ENCODE results near the gene SFTA2. TPM values are rescaled to one million over a fixed set of nuclear protein-coding genes. Genes with fewer than 3 reads are reported as not detected.

SFTA2 gene
- total RNA-seq, 1 experiment from 2014 or later, result not detected

DNA sequence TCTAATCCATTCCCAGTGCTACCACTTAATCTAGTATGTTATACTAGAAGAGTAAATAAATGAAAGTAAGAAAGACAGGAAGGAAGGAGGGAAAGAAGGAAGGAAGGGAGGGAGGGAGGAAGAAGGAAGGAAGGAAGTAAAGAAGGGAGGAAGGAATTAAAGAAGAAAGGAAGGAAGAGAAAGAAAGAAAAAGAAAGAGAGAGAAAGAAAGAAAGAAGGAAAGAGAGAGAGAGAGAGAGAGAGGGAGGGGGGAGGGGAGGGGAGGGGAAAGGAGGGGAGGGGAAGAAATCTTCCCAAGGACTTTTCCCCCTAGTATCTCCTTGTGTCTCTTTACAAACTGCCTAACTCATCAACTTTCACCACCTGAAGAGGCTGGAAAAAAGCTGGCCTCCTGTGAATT is 30.7 kb upstream of the SFTA2 start:
- Mint-ChIP-seq H3K27me3 (ENCODE audit: low read depth) (peaks cover 26% of the 10 kb centered on the region), H3K9me3 (peaks cover 0 to 3% of the 10 kb centered on the region in 2 experiments; a peak in 2 of 5 replicates), H3K4me3 (no peak overlapping the region), H3K4me1 (peaks cover 10 to 14% of the 10 kb centered on the region in 2 experiments; a peak in 3 of 4 replicates), H3K27ac (no peak overlapping the region), H3K36me3 (ENCODE audit: insufficient read depth in 1 of 3, low read depth in 3 of 3) (peaks cover 0 to 1% (median 0%) of the 10 kb centered on the region in 3 experiments; a peak in 1 of 7 replicates)
- Histone ChIP-seq H3T11ph (ENCODE audit: low read length) (no peak overlapping the region), H3K79me2 (ENCODE audit: insufficient read depth, low read length) (no peaks in the 10 kb centered on the region), H4K8ac (replicated peaks; ENCODE audit: insufficient read length, low read depth, low read length) (no peak overlapping the region), H4K20me1 (ENCODE audit: control insufficient read depth, insufficient read depth, insufficient read length) (no peaks in the 10 kb centered on the region), H3K14ac (ENCODE audit: insufficient read depth, low read length) (no peak overlapping the region), H3K4me2 (ENCODE audit: insufficient read depth, insufficient read length, low read length) (no peak overlapping the region), H4K91ac (ENCODE audit: insufficient read length, low read depth, low read length) (no peak overlapping the region), H3K79me1 (ENCODE audit: insufficient read depth, low read depth, low read length, poor library complexity, severe bottlenecking) (no peaks in the 10 kb centered on the region), H2BK5ac (ENCODE audit: insufficient read length, low read length) (no peak overlapping the region), H3K23ac (ENCODE audit: insufficient read length, low read depth, low read length) (no peak overlapping the region), H2BK15ac (ENCODE audit: low read depth, low read length) (no peak overlapping the region), H3K27me3 (ENCODE audit: insufficient read depth, low read length) (no peaks in the 10 kb centered on the region), H3K9ac (ENCODE audit: extremely low read depth, insufficient read length, low read length) (no peak overlapping the region), H3K9me3 (ENCODE audit: control insufficient read depth, low read depth, low read length) (no peaks in the 10 kb centered on the region), H3K56ac (ENCODE audit: insufficient read length, low read depth, low read length) (no peak overlapping the region), H2AFZ (ENCODE audit: low read length) (no peak overlapping the region), H2AK5ac (ENCODE audit: insufficient read length, low read length) (no peak overlapping the region), H3K18ac (ENCODE audit: insufficient read length, low read depth, low read length) (no peak overlapping the region), H2BK20ac (ENCODE audit: low read depth, low read length, poor library complexity, severe bottlenecking) (no peak overlapping the region), H3K4ac (ENCODE audit: low read depth, low read length) (no peak overlapping the region), H3K4me1 (ENCODE audit: insufficient read depth, low read length) (no peaks in the 10 kb centered on the region), H3K23me2 (ENCODE audit: insufficient read length, low read depth, low read length, poor library complexity, severe bottlenecking) (no peaks in the 10 kb centered on the region), H2BK12ac (ENCODE audit: insufficient read length, low read depth, low read length) (no peak overlapping the region), H3K27ac (ENCODE audit: insufficient read length, low read depth, low read length) (no peak overlapping the region), H4K5ac (ENCODE audit: insufficient read length, low read depth, low read length) (no peak overlapping the region), H2BK120ac (ENCODE audit: low read depth, low read length, poor library complexity, severe bottlenecking) (no peak overlapping the region)
- TF ChIP-seq, protein P1, sequence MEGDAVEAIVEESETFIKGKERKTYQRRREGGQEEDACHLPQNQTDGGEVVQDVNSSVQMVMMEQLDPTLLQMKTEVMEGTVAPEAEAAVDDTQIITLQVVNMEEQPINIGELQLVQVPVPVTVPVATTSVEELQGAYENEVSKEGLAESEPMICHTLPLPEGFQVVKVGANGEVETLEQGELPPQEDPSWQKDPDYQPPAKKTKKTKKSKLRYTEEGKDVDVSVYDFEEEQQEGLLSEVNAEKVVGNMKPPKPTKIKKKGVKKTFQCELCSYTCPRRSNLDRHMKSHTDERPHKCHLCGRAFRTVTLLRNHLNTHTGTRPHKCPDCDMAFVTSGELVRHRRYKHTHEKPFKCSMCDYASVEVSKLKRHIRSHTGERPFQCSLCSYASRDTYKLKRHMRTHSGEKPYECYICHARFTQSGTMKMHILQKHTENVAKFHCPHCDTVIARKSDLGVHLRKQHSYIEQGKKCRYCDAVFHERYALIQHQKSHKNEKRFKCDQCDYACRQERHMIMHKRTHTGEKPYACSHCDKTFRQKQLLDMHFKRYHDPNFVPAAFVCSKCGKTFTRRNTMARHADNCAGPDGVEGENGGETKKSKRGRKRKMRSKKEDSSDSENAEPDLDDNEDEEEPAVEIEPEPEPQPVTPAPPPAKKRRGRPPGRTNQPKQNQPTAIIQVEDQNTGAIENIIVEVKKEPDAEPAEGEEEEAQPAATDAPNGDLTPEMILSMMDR (conservative IDR thresholded peaks at IDR 0.05), result no peak
- DNase-seq, result no peak

All from H9 (cell line).